Colonic mucosa (tissue), 4 donors: ENCODE measurements around the gene RNF213. TPM values are rescaled to one million over a fixed set of nuclear protein-coding genes. Genes with fewer than 3 reads are reported as not detected.

Experiments used
- DNase-seq: peaks from one replicate; pipeline ENCODE4 v3.0.0-alpha.2; 2020
- H3K27ac ChIP-seq: fragments of 200-600 bp; one replicate; pipeline ENCODE4 v1.8.0; 2021
- H3K27me3 ChIP-seq: fragments of 200-600 bp; one replicate; pipeline ENCODE4 v1.8.0; 2021
- H3K36me3 ChIP-seq: fragments of 200-600 bp; one replicate; pipeline ENCODE4 v1.8.0; 2021
- H3K4me1 ChIP-seq: fragments of 200-600 bp; one replicate; pipeline ENCODE4 v1.8.0; 2021; ENCODE audit warnings: mild to moderate bottlenecking
- H3K4me3 ChIP-seq: fragments of 200-600 bp; one replicate; pipeline ENCODE4 v1.8.0; 2021
- H3K9ac ChIP-seq, 2 donors: one replicate each; pipeline ENCODE4 v1.7.0; 2013; ENCODE audit warnings: control low read depth in 2 of 2, low read depth in 2 of 2, low read length in 2 of 2
- H3K9me3 ChIP-seq: fragments of 200-600 bp; one replicate; pipeline ENCODE4 v1.8.0; 2021
- CTCF ChIP-seq: fragments of 200-600 bp; IDR thresholded peaks from one replicate; pipeline ENCODE4 v1.8.0; 2022; ENCODE audit warnings: antibody characterized with exemption, mild to moderate bottlenecking
- intact Hi-C: fragments of 100-400 bp; cut with DNase I; formaldehyde crosslinking; loops from one replicate; pipeline ENCODE4 v1.14.1; 2022
- total RNA-seq, 2 donors: library from RNA; stranded (reverse); fragmentation: NEBNext Ultra II Directional in 1 of 2; extraction: Animal tissue kit (Norgen Biotek cat#: 25700) in 1 of 2; gene quantifications; one replicate each; pipeline ENCODE4 v1.2.1, GENCODE V29; 2021
- donor health status: healthy.
- donor health status: DM: no; HTN: no; CAD: no.
- donor health status: DM: no; HTN: no; CAD: no.

The RNF213 gene
- total RNA-seq, 2 donors from 2014 or later, result 80.8 to 101 TPM

- peaks cover 32% of the 10 kb centered on the region for H3K36me3 ChIP-seq
- intact Hi-C loops, result no loop called here
- H3K4me1 ChIP-seq, result no peaks in the 10 kb centered on the region
- DNase-seq, result no peak
- no peaks in the 10 kb centered on the region for H3K9me3 ChIP-seq
- no peak overlapping the region for H3K27ac ChIP-seq
- H3K9ac ChIP-seq, result no peak overlapping the region
- no peak for TF ChIP-seq CTCF
- no peak overlapping the region for H3K4me3 ChIP-seq
- H3K27me3 ChIP-seq, result no peaks in the 10 kb centered on the region
Measured at GRCh38 chr17:80315517-80316182, 55.0 kb downstream of the RNF213 start.

DNA sequence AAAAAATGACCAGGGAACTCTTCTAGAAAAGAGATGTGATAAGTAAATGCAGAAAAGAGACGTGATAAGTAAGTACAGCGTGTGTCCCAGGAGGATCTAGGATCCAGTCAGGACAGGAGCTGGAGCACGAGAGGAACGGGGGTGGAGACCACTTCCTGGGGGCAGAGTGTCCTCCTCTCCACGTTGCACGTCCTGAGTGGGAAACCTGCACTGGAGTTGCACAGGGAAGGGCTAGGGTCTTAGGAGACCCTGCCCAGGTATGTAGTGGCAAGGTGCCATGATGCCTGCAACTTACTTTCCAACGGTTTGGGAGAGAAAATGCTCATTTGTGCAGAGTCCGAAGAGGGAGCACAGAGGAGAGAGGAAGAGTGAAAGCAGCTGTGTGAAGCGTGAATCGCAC lies 55.8 kb downstream of the RNF213 start:
- TF ChIP-seq CTCF, result no peak
- DNase-seq, result no peak
- intact Hi-C loops, result no loop called here
- Histone ChIP-seq H3K9me3 (no peaks in the 10 kb centered on the region), H3K27me3 (no peaks in the 10 kb centered on the region), H3K9ac (no peak overlapping the region), H3K4me3 (no peak overlapping the region), H3K27ac (no peak overlapping the region), H3K36me3 (peaks cover 24% of the 10 kb centered on the region), H3K4me1 (no peaks in the 10 kb centered on the region)

- TF ChIP-seq CTCF, result no peak
- Histone ChIP-seq H3K27me3 (no peaks in the 10 kb centered on the region), H3K27ac (no peak overlapping the region), H3K4me1 (no peaks in the 10 kb centered on the region), H3K9ac (no peak overlapping the region), H3K9me3 (no peaks in the 10 kb centered on the region), H3K36me3 (peaks cover 22% of the 10 kb centered on the region), H3K4me3 (no peak overlapping the region)
- DNase-seq, result no peak
- intact Hi-C loops, result no loop called here
Measured at GRCh38 chr17:80316927-80317705, 56.5 kb downstream of the RNF213 start.

DNA sequence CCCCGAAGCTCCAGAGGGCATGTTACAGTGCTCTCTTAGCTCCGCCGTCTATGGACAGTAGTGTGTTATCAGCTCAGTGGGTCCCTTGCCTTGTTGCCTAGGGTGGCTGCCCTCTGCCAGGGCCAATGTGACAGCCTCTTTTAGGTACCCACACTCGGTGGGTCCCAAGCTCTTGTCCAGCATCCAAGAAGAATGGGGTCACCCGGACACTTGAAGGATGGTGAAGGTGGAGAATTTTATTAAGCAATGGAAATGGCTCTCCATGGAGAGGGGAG lies 57.0 kb downstream of the RNF213 start:
- intact Hi-C loops, result no loop called here
- no peaks in the 10 kb centered on the region for H3K27me3 ChIP-seq
- no peaks in the 10 kb centered on the region for H3K4me1 ChIP-seq
- H3K9ac ChIP-seq, result no peak overlapping the region
- H3K4me3 ChIP-seq, result no peak overlapping the region
- TF ChIP-seq CTCF, result no peak
- DNase-seq, result no peak
- peaks cover 20% of the 10 kb centered on the region for H3K36me3 ChIP-seq
- no peaks in the 10 kb centered on the region for H3K9me3 ChIP-seq
- no peak overlapping the region for H3K27ac ChIP-seq

- TF ChIP-seq CTCF, result no peak
- Histone ChIP-seq H3K4me3 (no peak overlapping the region), H3K4me1 (no peaks in the 10 kb centered on the region), H3K9me3 (no peaks in the 10 kb centered on the region), H3K27ac (no peak overlapping the region), H3K27me3 (no peaks in the 10 kb centered on the region), H3K9ac (no peak overlapping the region), H3K36me3 (peaks cover 15% of the 10 kb centered on the region)
- intact Hi-C loops, result no loop called here
- no peak for DNase-seq
Measured at GRCh38 chr17:80318166-80318565, 57.5 kb downstream of the RNF213 start.
